B cell (primary cell): ENCODE results near the gene TCEA3. TPM values are rescaled to one million over a fixed set of nuclear protein-coding genes. Genes with fewer than 3 reads are reported as not detected.

Experiments used
- ATAC-seq: fragments of 200-7000 bp; cut with Tn5 transposase; one replicate; pipeline ENCODE4 v1.10.0; 2021; ENCODE audit warnings: low read depth, mild to moderate bottlenecking, moderate number of reproducible peaks, moderate library complexity
- CTCF ChIA-PET: fragments of 350-600 bp; sonication (Branson Sonifier 250); formaldehyde crosslinking; loops from one replicate; lab custom pipeline; 2021; ENCODE audit warnings: antibody characterized with exemption, inconsistent platforms; lab: Charles Lee
- POLR2A ChIA-PET: fragments of 350-600 bp; sonication (Branson Sonifier 250); formaldehyde crosslinking; loops from one replicate; lab custom pipeline; 2021; ENCODE audit warnings: antibody characterized with exemption; lab: Charles Lee
- DNase-seq: peaks from one replicate; pipeline ENCODE4 v3.0.0; 2013
- H2AFZ ChIP-seq: 2 replicates; pipeline ENCODE4 v1.6.1; 2012; ENCODE audit warnings: mild to moderate bottlenecking, low read depth, low read length; ENCODE audit not compliant: insufficient read depth, poor library complexity, severe bottlenecking
- H3K27ac ChIP-seq, 2 donors: 1 replicate in 1 of 2; 2 replicates in 1 of 2; pipeline ENCODE4 v1.5.1; 2012 to 2013; ENCODE audit warnings: low read length in 2 of 2, mild to moderate bottlenecking in 2 of 2, moderate library complexity in 1 of 2
- H3K27me3 ChIP-seq, 4 experiments: fragments of 200-600 bp in 1 of 4; sonication (generic) in 1 of 4; replicated peaks in 1 of 4; 1 replicate in 2 of 4; 2 replicates in 2 of 4; pipeline versions ENCODE4 v1.6.1 to v1.7.0; 2013 to 2016; ENCODE audit warnings: low read length in 3 of 4, mild to moderate bottlenecking in 2 of 4, mixed read lengths in 1 of 4, moderate library complexity in 1 of 4; ENCODE audit not compliant: insufficient read depth in 4 of 4, control insufficient read depth in 3 of 4; ENCODE audit errors: control extremely low read depth in 1 of 4
- H3K36me3 ChIP-seq, 2 experiments: replicated peaks in 1 of 2; 1 replicate in 1 of 2; 2 replicates in 1 of 2; pipeline versions ENCODE4 v1.6.1 to v1.7.1; 2013; ENCODE audit warnings: low read length in 1 of 2; ENCODE audit not compliant: insufficient read depth in 2 of 2, control insufficient read depth in 1 of 2; ENCODE audit errors: control extremely low read depth in 1 of 2, extremely low read depth in 1 of 2
- H3K4me1 ChIP-seq, 2 donors: fragments of 200-600 bp in 1 of 2; sonication (generic) in 1 of 2; 1 replicate in 1 of 2; 2 replicates in 1 of 2; pipeline versions ENCODE4 v1.5.1 to v1.6.1; 2013 to 2017; ENCODE audit warnings: low read length in 2 of 2; ENCODE audit not compliant: control insufficient read depth in 2 of 2, insufficient read depth in 2 of 2
- H3K4me2 ChIP-seq: replicated peaks from 2 replicates; pipeline ENCODE3; 2012; ENCODE audit warnings: mild to moderate bottlenecking, low read depth, low read length; ENCODE audit not compliant: poor library complexity, severe bottlenecking
- H3K4me3 ChIP-seq, 5 experiments: fragments of 200-600 bp in 1 of 5; sonication (generic) in 1 of 5; 1 replicate in 3 of 5; 2 replicates in 2 of 5; pipeline versions ENCODE4 v1.5.1 to v1.7.0; 2011 to 2016; ENCODE audit warnings: low read length in 4 of 5, mild to moderate bottlenecking in 4 of 5, low read depth in 2 of 5, control low read depth in 1 of 5, moderate library complexity in 1 of 5; ENCODE audit not compliant: insufficient read depth in 1 of 5; ENCODE audit errors: control extremely low read depth in 1 of 5, extremely low read depth in 1 of 5
- H3K79me2 ChIP-seq: fragments of 200-600 bp; sonication (generic); one replicate; pipeline ENCODE4 v1.6.0; 2016; ENCODE audit warnings: low read length; ENCODE audit not compliant: control insufficient read depth, insufficient read depth
- H3K9ac ChIP-seq: fragments of 200-600 bp; sonication (generic); 2 replicates; pipeline ENCODE4 v1.6.1; 2017; ENCODE audit warnings: mild to moderate bottlenecking, low read length, moderate library complexity
- H3K9me3 ChIP-seq, 3 donors: one replicate each; pipeline versions ENCODE4 v1.6.1 to v1.7.1; 2013; ENCODE audit warnings: low read length in 2 of 3; ENCODE audit not compliant: control insufficient read depth in 2 of 3, insufficient read depth in 1 of 3; ENCODE audit errors: control extremely low read depth in 1 of 3
- H4K20me1 ChIP-seq: 2 replicates; pipeline ENCODE4 v1.6.0; 2012; ENCODE audit warnings: mild to moderate bottlenecking, low read length; ENCODE audit not compliant: insufficient read depth, control insufficient read depth, poor library complexity, severe bottlenecking
- H3K27ac Mint-ChIP-seq: one replicate; pipeline ENCODE4 v1.8.0; 2021; ENCODE audit warnings: mixed read lengths
- H3K27me3 Mint-ChIP-seq: one replicate; pipeline ENCODE4 v1.8.0; 2021; ENCODE audit warnings: mixed read lengths
- H3K4me1 Mint-ChIP-seq: one replicate; pipeline ENCODE4 v1.8.0; 2021; ENCODE audit warnings: mixed read lengths
- H3K4me3 Mint-ChIP-seq: one replicate; pipeline ENCODE4 v1.8.0; 2021; ENCODE audit warnings: mixed read lengths
- H3K9me3 Mint-ChIP-seq: one replicate; pipeline ENCODE4 v1.8.0; 2022; ENCODE audit warnings: mixed read lengths; ENCODE audit not compliant: insufficient read depth
- EZH2 ChIP-seq: IDR thresholded peaks from 2 replicates; pipeline ENCODE4 v1.6.1; 2012; ENCODE audit warnings: borderline replicate concordance, low read depth, mild to moderate bottlenecking, moderate library complexity, low read length; ENCODE audit not compliant: insufficient read depth, poor library complexity, severe bottlenecking
- WGBS: methylation state at CpG from one replicate; pipeline ENCODE4 v1.1.5; 2013; ENCODE audit warnings: missing lambda C conversion rate; ENCODE audit not compliant: insufficient coverage; 5-methylcytosine and 5-hydroxymethylcytosine counted together
- intact Hi-C: fragments of 100-400 bp; cut with micrococcal nuclease; formaldehyde crosslinking; loops from one replicate; pipeline ENCODE4 v1.10.0; 2022
- polyA plus RNA-seq: library from polyadenylated mRNA; depleted of rRNA; stranded (reverse); fragments of >200 nt; gene quantifications from 2 replicates; pipeline ENCODE4 v1.2.3, GENCODE V29; 2012
- total RNA-seq, 2 donors: library from RNA; stranded (reverse); fragments of 120-200 nt in 1 of 2; gene quantifications; 1 replicate in 1 of 2; 2 replicates in 1 of 2; pipeline versions ENCODE4 v1.2.3 to v1.2.4, GENCODE V29; 2013 to 2022
- TF ChIP-seq, protein P1 (sequence below): fragments of 200-600 bp; IDR thresholded peaks from one replicate; pipeline ENCODE4 v1.8.0; 2022; ENCODE audit warnings: antibody characterized with exemption, mild to moderate bottlenecking

TCEA3 gene
- total and polyA plus RNA-seq, 2 donors (not counting 1 experiment from before 2014, with no cell fraction given) = 0.22 TPM; not detected in 1

DNA sequence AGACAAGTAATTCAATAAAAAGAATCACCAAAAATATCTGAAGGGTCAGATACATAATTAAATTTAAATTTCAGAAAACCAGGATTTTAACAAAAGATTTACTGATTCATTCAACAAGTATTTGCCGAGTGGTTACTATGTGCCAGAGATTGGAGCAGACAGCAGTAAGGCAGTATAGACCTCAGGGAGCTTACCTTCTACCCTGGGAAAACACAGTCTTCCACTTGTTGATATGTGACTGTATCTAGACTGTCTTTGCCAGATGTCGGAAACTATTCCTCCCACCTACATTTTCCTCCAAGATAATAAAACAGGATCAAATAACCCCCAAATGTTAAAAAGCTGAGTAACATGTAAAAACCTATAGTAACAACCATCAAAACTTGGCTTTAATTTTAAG, 86.7 kb downstream of the TCEA3 start:
- Histone ChIP-seq H3K4me3 (no peak overlapping the region), H3K36me3 (peaks cover 4 to 37% of the 10 kb centered on the region in 2 experiments), H3K27ac (no peak overlapping the region), H4K20me1 (peaks cover 64% of the 10 kb centered on the region), H3K4me1 (peaks cover 13 to 40% of the 10 kb centered on the region in 2 donors), H2AFZ (no peak overlapping the region), H3K27me3 (no peaks in the 10 kb centered on the region), H3K79me2 (peaks cover 95% of the 10 kb centered on the region), H3K9me3 (no peaks in the 10 kb centered on the region), H3K9ac (no peak overlapping the region), H3K4me2 (no peak overlapping the region)
- no peaks in the 10 kb centered on the region for H3K27me3 Mint-ChIP-seq
- POLR2A ChIA-PET = no interaction called here
- WGBS = no CpG with 5 or more reads among the region's 2 CpGs
- H3K4me1 Mint-ChIP-seq = peaks cover 40% of the 10 kb centered on the region
- no peaks in the 10 kb centered on the region for H3K9me3 Mint-ChIP-seq
- H3K27ac Mint-ChIP-seq = no peak overlapping the region
- ATAC-seq (no peak), DNase-seq (no peak)
- intact Hi-C loops = no loop called here
- H3K4me3 Mint-ChIP-seq = no peak overlapping the region
- CTCF ChIA-PET = no interaction called here
- TF ChIP-seq, protein P1, sequence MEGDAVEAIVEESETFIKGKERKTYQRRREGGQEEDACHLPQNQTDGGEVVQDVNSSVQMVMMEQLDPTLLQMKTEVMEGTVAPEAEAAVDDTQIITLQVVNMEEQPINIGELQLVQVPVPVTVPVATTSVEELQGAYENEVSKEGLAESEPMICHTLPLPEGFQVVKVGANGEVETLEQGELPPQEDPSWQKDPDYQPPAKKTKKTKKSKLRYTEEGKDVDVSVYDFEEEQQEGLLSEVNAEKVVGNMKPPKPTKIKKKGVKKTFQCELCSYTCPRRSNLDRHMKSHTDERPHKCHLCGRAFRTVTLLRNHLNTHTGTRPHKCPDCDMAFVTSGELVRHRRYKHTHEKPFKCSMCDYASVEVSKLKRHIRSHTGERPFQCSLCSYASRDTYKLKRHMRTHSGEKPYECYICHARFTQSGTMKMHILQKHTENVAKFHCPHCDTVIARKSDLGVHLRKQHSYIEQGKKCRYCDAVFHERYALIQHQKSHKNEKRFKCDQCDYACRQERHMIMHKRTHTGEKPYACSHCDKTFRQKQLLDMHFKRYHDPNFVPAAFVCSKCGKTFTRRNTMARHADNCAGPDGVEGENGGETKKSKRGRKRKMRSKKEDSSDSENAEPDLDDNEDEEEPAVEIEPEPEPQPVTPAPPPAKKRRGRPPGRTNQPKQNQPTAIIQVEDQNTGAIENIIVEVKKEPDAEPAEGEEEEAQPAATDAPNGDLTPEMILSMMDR = no peak
- no peak for TF ChIP-seq EZH2

DNA sequence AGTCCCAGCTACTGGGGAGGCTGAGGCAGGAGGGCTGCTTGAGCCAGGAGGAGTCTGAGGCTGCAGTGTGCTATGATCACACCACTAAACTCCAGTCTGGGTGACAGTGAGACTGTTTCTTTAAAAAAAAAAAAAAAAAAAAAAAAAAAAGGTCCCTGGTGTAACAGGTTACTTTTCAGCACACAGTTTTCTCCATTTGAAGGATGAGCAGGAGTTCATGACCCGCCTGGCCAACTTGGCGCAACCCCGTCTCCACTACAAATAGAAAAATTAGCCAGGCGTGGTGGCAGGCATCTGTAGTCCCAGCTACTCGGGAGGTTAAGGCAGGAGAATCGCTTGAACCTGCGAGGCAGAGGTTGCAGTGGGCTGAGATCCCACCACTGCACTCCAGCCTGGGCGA, 92.8 kb downstream of the TCEA3 start:
- Histone ChIP-seq H3K4me3 (no peak overlapping the region), H3K27ac (no peak overlapping the region), H4K20me1 (peaks cover 47% of the 10 kb centered on the region), H3K4me1 (no peaks in the 10 kb centered on the region), H3K36me3 (peaks cover 14 to 75% of the 10 kb centered on the region in 2 experiments), H3K27me3 (no peaks in the 10 kb centered on the region), H3K79me2 (peaks cover 91% of the 10 kb centered on the region), H2AFZ (no peak overlapping the region), H3K9me3 (no peaks in the 10 kb centered on the region), H3K4me2 (no peak overlapping the region), H3K9ac (no peak overlapping the region)
- intact Hi-C loops = no loop called here
- no peak for DNase-seq
- Mint-ChIP-seq H3K4me1 (peaks cover 2% of the 10 kb centered on the region), H3K9me3 (no peaks in the 10 kb centered on the region), H3K4me3 (no peak overlapping the region), H3K27me3 (no peaks in the 10 kb centered on the region), H3K27ac (no peak overlapping the region)
- ATAC-seq = no peak
- ChIA-PET POLR2A (no interaction called here), CTCF (no interaction called here)
- WGBS = 100% methylated on average over 6 of the region's 8 CpGs
- TF ChIP-seq, protein P1 = no peak
- no peak for TF ChIP-seq EZH2

Other genes with a start within 250 kb of the TCEA3 start
- gene HTR1D, start 207.2 kb downstream of the TCEA3 start, total RNA-seq = not detected in 2 replicates
- not detected in 2 replicates for gene HTR1D, start 207.2 kb downstream of the TCEA3 start, polyA plus RNA-seq
- 132 and 142 TPM in 2 replicates for gene HNRNPR, start 80.5 kb downstream of the TCEA3 start, total RNA-seq
- gene HNRNPR, start 80.5 kb downstream of the TCEA3 start, polyA plus RNA-seq = 52.2 and 104 TPM in 2 replicates
- gene ZNF436, start 54.9 kb downstream of the TCEA3 start, total RNA-seq = 9.4 and 10.1 TPM in 2 replicates
- gene ZNF436, start 54.9 kb downstream of the TCEA3 start, polyA plus RNA-seq = 1.9 and 2.1 TPM in 2 replicates
- gene ASAP3, start 59.4 kb upstream of the TCEA3 start, total RNA-seq = 10.4 and 11.0 TPM in 2 replicates
- gene ASAP3, start 59.4 kb upstream of the TCEA3 start, polyA plus RNA-seq = 1.9 and 2.9 TPM in 2 replicates
- 1.2 and 3.2 TPM in 2 replicates for gene E2F2, start 106.5 kb upstream of the TCEA3 start, total RNA-seq
- gene E2F2, start 106.5 kb upstream of the TCEA3 start, polyA plus RNA-seq = 1.6 and 2.4 TPM in 2 replicates
- gene ID3, start 134.8 kb upstream of the TCEA3 start, total RNA-seq = 367 and 370 TPM in 2 replicates
- gene ID3, start 134.8 kb upstream of the TCEA3 start, polyA plus RNA-seq = 83.0 and 212 TPM in 2 replicates